ENCODE results near the gene HBG1.

- TF ChIP-seq POLR2A (IDR thresholded peaks at IDR 0.05) (no peak), CTCF (IDR thresholded peaks at IDR 0.05) (no peak)
Observed at GRCh38 chr11:5283882-5284281, 34.2 kb upstream of the HBG1 start.
